GM18508 (cell line): ENCODE measurements around the gene JMJD7.

Experiments
- ATAC-seq: cut with Tn5 transposase; IDR thresholded peaks from one replicate; pipeline ENCODE4 v1.9.1; 2021; ENCODE audit warnings: moderate number of reproducible peaks; ENCODE audit not compliant: insufficient read depth, unreplicated experiment

JMJD7 gene

DNA sequence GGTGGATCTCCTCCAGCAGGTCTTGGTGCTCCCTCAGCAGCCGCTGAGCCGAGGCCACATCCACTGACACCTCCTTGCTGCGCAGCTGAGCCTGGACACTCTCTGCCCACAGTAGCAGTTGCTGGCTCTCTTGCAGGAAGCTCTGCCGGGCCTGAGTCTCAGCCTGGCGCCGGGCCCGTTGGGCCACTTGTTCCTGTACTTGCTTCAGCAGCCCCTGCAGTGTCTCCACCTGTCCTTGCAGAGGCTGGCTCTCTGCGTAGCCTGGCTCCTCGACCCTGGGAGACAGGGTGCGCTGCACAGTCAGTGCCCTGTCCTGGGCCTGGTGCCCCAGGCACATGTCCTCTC lies 50.4 kb downstream of the JMJD7 start:
- ATAC-seq, result no peak

DNA sequence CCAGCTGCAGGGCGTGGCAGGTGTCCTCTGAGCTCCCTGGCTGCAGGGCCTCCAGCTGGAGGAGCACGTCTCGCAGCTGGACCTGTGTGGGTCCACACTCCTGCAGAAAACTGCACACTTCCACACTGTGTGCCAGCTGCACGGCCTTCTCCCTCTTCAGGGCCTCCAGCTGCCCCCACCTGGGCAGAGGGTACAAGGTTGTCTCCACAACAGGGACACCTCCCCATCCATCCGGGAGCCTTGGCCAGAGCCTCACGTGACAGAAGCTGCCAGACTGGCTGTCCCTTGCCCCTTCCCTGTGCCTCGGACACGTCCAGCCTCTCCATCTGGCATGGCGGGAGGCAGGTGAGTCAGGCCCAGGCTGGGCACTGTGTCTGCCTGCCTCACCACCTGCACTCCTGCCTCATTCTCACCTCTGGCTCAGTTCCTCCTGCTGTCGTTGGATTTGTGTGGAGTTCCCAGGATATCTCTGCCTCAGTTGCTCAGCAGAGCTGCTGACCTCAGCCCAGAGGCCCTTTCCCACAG lies 51.5 kb downstream of the JMJD7 start:
- ATAC-seq, result no peak

DNA sequence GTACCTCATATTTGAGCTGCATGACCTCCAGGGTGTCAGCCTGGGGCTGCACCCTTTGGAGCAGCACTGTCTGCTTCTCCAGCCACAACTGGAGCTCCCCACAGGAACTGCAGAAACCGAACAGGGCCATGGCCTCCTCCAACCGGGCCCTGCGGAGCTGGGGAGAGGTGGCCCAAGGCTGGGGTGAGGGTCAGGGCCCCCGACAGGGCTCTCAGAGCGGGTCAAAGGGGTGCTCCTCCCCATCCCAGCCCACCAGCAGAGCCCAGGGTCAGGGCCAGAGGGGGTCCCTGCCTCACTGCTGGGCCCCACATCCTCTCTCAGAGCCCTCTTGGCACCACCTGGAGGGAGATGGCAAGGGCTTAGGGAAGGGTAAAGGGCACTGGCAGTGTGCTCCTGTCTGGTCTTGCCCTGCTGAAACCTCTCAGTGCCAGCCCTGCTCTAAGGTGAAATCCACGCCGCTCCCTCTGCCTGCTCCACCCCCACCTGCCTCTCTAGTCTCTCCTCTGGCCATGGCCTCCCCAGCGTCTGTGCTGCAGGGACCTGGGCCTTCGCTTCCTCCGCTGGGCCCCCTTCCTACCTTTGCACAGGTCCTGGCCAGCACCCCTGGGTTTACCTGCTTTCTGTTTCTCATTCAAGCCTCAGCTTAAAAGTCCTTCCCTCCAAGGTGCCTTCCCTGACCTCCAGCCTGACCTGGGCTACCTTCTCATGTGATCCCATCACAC lies 52.4 kb downstream of the JMJD7 start:
- no peak for ATAC-seq

DNA sequence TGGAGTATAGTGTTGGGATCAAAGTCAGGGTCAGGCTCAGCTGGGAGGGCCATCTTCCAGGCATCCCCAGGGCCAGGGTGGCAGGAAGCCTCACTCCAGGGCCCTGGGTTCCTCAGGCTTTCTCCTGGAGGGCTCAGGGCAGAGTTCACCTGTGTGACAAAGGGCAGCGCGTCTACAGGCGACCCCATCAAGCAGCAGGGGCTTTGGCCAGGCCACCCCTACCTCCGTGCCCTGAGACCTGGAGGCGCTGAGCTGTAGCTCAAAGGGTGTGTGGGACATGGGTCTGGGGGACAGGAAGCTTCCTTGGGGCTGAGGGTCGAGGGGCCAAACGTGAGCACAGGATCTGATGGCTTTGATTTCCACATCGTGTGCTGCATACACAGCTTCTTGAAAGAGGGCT lies 53.2 kb downstream of the JMJD7 start:
- no peak for ATAC-seq

DNA sequence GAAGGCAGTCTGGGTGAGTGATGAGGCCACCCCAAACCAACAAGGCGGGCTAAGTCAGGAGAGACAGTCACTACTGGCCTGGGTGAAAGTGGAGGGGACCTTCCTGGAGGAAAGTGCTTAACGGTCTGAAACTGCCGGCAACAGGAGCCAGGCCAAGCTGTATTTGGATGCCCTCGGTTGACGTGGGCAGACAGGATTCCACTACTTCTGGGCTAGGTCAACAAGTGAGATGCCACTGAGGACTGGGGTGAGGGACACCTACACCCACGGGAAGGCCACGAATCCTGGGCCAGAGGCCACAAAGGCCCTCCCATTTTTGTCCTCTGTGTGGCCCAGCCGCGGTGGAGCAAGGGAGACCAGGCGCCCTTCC lies 53.6 kb downstream of the JMJD7 start:
- ATAC-seq, result no peak

DNA sequence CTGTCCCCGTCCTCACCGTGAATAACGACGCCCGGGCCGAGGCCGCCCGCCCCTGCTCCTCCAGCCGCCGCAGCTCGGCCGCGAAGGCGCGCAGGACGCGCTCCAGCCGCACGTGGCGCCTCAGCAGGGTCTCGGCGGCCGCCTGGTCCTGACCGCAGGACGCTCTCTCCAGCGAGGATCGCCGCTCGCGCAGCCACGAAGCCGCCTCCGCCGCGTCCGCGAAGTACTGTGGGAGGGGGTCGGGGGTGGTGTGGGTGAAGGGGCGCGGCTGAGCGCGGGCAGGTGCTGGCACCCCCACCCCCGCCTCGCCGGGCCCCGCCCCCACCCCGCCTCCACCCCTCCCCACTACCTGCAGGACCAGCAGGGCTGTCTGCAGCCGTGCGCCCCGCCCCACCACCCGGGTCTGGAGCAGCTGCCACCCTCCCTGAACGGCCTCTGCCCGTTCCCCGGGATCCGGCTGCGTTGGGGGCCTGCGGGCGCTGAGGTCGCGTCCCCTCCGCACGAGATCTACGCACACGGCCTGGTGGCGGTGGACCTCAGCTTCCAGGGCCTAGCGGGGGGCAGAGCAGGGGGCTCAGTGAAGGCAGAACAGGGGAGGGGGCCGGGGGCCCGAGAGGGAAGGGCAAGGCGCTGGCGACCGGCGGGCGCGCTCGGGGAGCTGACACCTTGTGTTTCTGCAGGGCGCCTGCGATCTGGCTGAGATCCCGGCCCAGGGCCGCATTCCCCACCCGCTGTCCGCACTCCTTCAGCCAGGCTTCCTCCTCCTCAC lies 54.2 kb downstream of the JMJD7 start:
- no peak for ATAC-seq

DNA sequence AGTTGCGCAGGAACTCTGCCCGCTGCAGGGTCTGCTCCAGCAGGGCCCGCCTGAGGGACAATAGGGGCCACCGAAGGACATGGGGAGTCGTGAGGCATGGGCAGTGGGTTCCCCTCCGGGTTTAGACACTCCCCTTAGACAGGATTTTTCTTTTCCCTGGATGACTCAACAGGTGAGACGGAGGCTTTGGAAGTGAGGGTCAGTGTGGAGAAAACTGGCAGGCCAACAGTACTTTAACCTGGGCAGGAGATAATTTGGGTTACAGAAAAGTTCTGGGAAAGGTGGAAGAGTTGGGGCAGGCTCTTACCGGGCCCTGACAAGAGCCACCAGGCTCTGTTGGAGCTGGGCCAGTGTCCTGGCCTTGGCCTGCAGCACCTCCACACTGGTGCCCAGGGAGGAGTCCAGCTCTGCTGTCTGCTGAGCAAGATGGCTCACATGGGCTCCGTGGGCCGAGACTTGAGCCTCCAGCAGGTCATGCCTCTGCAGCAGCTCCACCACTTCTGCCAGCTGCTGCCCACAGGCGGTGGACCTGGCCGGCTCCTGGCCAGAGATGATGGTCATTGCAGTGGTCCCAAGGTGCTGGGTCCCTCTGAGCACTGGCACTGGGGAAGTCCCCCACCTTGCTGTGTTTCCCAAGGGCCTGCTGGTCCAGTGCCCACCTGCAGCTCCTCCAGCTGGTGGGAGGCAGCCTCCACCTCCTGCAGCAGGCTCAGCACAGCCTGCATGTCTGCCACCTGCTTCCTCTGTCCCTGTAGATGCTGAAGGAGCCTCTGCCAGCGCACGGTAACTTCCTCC lies 55.0 kb downstream of the JMJD7 start:
- no peak for ATAC-seq

DNA sequence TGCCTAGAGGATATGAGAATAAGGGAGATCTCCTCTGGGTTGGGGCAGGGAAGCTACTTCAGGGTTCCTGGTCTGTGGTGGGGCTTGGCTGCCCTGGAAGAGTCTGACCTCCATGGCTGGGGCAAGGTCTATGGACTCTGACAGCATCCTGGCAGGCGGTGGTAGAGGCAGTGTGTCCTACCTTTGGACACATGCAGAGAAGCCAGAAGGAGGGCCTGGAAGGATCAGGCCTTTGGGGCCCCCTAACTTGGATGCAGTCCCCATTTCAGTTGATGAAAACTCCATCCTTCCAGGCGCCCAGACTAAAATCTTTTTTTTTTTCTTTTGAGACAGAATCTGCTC lies 55.6 kb downstream of the JMJD7 start:
- ATAC-seq, result no peak

DNA sequence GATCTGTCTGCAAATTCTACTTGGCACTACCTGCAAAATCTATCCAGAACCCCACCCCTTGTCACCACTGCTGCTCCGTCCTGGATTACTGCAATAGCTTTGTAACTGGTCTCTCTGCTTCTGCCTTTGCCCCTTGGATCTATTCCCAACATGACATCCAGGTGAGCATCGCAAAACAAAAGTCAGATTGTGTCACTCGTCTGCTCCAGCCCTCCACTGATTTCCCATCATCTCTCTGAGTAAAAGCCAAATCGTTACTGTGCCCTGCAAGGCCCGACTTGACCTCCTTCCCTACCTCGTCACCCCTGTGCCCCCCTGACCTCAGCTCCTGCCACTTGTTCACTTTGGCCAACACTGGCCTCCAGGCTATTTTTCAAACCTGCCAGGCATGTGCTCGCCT lies 56.6 kb downstream of the JMJD7 start:
- no peak for ATAC-seq

DNA sequence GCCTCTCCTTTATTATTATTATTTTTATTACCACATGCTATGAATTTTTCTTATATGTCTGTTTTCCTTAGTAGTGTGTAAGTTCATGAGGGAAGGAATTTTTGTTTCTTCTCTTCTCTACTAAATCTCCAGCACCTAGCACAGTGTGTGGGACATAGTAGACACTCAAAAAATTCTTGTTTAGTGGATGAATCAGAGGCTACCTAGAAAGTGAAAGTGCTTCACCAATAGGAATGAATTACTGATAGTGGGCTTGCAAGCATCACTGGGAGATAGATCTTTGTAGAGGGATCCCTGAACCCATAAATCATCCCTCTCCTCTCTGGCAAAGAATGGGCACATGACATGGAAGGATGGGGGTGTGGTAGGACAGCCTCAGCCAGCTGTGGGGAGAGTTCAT lies 57.4 kb downstream of the JMJD7 start:
- no peak for ATAC-seq

DNA sequence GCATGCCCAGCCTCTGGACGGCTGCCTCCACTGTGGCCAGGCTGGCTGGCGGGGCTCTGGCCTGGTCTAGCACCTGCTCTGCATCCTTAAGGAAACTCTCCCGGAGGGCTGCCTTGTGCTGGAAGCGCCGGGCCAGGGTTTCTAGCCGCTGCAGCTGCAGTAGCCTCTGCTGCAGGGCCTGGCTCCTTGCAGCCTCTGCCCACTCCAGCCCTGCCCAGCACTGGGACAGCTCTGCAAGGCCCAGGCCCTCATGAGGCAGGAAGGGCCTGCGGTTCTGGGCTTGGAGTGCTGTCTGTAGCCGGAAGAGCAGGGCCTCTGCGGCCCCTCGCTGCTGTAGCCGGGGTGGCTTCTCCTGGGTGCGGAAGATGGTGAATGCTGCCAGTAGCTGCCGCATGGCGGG lies 57.9 kb downstream of the JMJD7 start:
- ATAC-seq, result no peak

DNA sequence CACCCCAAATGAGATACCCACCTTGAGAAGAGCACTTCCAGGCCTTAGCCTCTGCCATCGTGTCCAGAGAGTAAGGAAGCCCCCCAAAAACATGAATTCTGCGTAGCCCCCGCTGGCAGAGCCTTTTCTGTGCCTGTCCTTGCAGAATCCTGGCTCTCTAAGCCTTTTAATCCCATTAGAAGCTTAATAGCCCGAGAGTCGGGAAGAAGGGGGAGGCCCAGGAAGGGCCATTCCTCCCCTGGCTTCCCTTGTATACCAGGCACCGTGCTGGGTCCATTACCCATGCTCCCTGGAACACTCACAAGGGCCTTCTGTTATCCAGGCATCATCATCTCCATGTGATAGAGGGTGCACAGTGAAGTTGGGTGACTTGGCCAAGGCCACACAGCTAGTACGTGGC lies 58.8 kb downstream of the JMJD7 start:
- no peak for ATAC-seq

DNA sequence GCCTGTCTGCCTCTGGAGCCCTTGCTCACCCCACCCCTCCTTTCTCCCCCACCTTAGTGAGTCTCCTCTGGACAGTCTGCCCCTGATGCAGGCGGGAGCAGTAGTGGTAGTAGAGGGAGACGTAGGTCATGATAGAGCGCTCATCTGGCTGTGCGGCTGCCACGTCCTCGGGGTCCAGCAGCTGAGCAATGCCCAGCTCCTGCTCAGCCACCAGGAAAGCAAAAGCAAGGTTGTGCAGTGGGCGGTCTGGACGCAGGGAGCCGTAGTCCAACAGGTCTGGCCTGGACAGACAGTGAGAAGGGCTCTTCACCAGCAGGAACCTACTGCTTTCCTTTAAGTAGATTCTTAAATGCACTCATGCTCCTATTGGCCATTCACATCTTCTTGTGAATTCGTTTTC lies 59.3 kb downstream of the JMJD7 start:
- no peak for ATAC-seq
